RKO (cell line): ENCODE results near the gene SNAP25.
A peak's percentile ranks its signal among the peaks of the same experiment; 100 is the strongest.

ENCODE experiments used
- DNase-seq: peaks from one replicate; pipeline ENCODE4 v3.0.0-alpha.2; 2016; ENCODE audit warnings: low spot score

Gene SNAP25

GRCh38 chr20:10304471-10305046 lies 85.9 kb downstream of the SNAP25 start:
- DNase-seq: no peak

- DNase-seq: peak; percentile 83
Observed at GRCh38 chr20:10306440-10307358, 88.1 kb downstream of the SNAP25 start.

GRCh38 chr20:10307359-10307735 lies 88.7 kb downstream of the SNAP25 start:
- DNase-seq: no peak

- no peak for DNase-seq
Observed at GRCh38 chr20:10308652-10309051, 90.0 kb downstream of the SNAP25 start.

- peak; percentile 96 for DNase-seq
Observed at GRCh38 chr20:10309326-10309725, 90.7 kb downstream of the SNAP25 start.

- no peak for DNase-seq
Observed at GRCh38 chr20:10312111-10312510, 93.5 kb downstream of the SNAP25 start.

GRCh38 chr20:10313215-10313614 lies 94.6 kb downstream of the SNAP25 start:
- DNase-seq: no peak

GRCh38 chr20:10313701-10314100 lies 95.1 kb downstream of the SNAP25 start:
- no peak for DNase-seq

GRCh38 chr20:10314198-10314597 lies 95.6 kb downstream of the SNAP25 start:
- no peak for DNase-seq

- DNase-seq: no peak
Observed at GRCh38 chr20:10315138-10315537, 96.5 kb downstream of the SNAP25 start.

GRCh38 chr20:10316582-10316981 lies 98.0 kb downstream of the SNAP25 start:
- peak; percentile 45 for DNase-seq

- DNase-seq: no peak
Observed at GRCh38 chr20:10318291-10319024, 99.8 kb downstream of the SNAP25 start.

GRCh38 chr20:10319855-10320254 lies 101.2 kb downstream of the SNAP25 start:
- peak; percentile 71 for DNase-seq

- DNase-seq: no peak
Observed at GRCh38 chr20:10321138-10321717, 102.6 kb downstream of the SNAP25 start.

- peak; percentile 43 for DNase-seq
Observed at GRCh38 chr20:10322073-10323012, 103.7 kb downstream of the SNAP25 start.

GRCh38 chr20:10323729-10324128 lies 105.1 kb downstream of the SNAP25 start:
- no peak for DNase-seq

GRCh38 chr20:10324198-10324847 lies 105.7 kb downstream of the SNAP25 start:
- DNase-seq: no peak

- DNase-seq: no peak
Observed at GRCh38 chr20:10328897-10329255, 110.2 kb downstream of the SNAP25 start.

GRCh38 chr20:10329387-10330005 lies 110.9 kb downstream of the SNAP25 start:
- DNase-seq: no peak

GRCh38 chr20:10330071-10330470 lies 111.4 kb downstream of the SNAP25 start:
- DNase-seq: no peak
